ENCODE results near the gene DNAH9. TPM values are rescaled to one million over a fixed set of nuclear protein-coding genes. Genes with fewer than 3 reads are reported as not detected.
"Not testable (repeated sequence)": the region's sequence is repeated elsewhere in the genome, so short reads cannot be mapped to it uniquely, and the experiment has no call there.

DNAH9 gene
- total RNA-seq, 1 donor = under 0.01 TPM

DNA sequence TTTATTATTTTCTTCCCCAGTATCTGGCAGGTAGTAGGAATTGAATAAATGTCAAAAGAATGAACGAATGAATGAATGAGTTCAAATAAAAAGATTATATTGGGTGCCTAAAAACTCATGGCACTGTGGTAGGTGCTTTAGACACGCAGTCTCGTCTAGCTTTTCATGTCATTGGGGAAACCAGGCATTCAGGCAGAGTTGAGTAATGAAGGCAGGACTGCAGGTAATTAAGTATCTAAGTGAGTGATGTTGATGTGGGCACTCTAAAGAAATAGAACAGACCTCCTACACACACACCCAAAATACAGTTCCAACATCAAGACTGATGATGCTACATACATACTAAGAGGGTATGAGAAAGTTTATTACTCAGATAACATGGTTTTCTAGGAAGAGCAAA, 302.4 kb downstream of the DNAH9 start:
- H3K4me1 ChIP-seq (ENCODE audit: insufficient read depth, low read length) = no peaks in the 10 kb centered on the region
- no peaks in the 10 kb centered on the region for H3K27me3 ChIP-seq (ENCODE audit: insufficient read depth, low read length)
- H3K4me3 ChIP-seq (ENCODE audit: low read length) = no peak overlapping the region
- no peaks in the 10 kb centered on the region for H3K9me3 ChIP-seq (ENCODE audit: low read depth, low read length)

DNA sequence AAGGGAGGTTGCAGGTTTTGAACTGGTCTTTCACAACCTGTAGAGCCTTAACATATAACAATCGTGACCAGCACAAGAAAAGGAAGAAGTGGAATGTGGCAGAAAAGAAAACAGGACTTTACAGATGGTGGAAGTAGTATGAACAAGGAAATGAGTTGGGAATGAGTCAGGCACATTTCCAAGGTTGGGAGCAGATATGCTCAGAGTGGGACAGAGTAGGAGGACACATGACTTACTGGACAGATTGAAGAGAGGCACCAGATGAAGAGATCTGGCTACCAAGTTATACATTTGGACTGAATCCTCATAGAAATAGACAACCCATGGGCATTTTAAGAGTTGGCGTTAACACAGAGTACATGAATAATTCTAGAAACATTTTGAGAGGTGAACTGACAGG, 303.7 kb downstream of the DNAH9 start:
- Histone ChIP-seq H3K9me3 (ENCODE audit: low read depth, low read length) (no peaks in the 10 kb centered on the region), H3K4me3 (ENCODE audit: low read length) (no peak overlapping the region), H3K27me3 (ENCODE audit: insufficient read depth, low read length) (no peaks in the 10 kb centered on the region), H3K4me1 (ENCODE audit: insufficient read depth, low read length) (no peaks in the 10 kb centered on the region)

DNA sequence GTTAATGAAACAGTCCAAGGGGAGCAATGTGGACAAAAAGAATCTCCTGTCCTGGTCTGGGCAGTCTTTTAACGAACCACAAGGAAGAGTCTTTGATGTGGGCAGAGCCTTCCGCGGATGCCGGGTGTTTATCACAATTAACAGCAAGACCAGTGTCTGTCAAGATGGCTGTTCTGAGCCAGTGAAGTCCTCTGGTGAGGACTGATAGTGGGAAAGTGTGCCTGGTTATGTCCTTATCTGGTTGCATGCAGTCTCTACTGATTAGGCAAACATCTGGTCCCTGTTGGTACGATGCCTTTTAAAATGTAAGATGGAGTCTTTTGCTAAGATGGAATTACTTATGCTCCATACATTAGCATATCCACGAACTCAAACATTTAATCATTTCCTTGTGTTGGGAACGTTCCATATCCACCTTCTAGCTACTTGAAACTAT, 310.5 kb downstream of the DNAH9 start:
- Histone ChIP-seq H3K4me3 (ENCODE audit: low read length) (no peak overlapping the region), H3K9me3 (ENCODE audit: low read depth, low read length) (peaks cover 18% of the 10 kb centered on the region), H3K4me1 (ENCODE audit: insufficient read depth, low read length) (no peaks in the 10 kb centered on the region), H3K27me3 (ENCODE audit: insufficient read depth, low read length) (no peaks in the 10 kb centered on the region)

DNA sequence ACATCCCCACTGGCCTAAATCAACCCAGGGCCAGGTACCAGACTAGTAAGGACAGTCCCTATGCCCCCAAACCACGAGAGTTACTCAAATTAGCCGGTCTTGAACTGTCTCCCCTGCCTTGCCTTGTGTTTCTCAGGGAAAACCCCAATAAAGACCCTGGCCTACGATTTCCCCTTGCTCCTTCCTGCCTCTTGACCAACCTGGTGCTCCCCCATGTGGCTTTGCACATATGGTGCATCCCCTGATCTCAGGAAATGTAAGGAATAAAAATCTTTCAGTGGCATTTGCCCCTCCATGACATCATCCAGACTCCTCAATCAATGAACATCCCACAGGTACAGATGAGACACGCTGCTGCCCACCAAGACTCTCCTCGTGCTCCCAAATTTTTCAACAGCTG, 311.1 kb downstream of the DNAH9 start:
- no peak overlapping the region for H3K4me3 ChIP-seq (ENCODE audit: low read length)
- H3K27me3 ChIP-seq (ENCODE audit: insufficient read depth, low read length) = no peaks in the 10 kb centered on the region
- no peaks in the 10 kb centered on the region for H3K4me1 ChIP-seq (ENCODE audit: insufficient read depth, low read length)
- H3K9me3 ChIP-seq (ENCODE audit: low read depth, low read length) = peaks cover 18% of the 10 kb centered on the region

DNA sequence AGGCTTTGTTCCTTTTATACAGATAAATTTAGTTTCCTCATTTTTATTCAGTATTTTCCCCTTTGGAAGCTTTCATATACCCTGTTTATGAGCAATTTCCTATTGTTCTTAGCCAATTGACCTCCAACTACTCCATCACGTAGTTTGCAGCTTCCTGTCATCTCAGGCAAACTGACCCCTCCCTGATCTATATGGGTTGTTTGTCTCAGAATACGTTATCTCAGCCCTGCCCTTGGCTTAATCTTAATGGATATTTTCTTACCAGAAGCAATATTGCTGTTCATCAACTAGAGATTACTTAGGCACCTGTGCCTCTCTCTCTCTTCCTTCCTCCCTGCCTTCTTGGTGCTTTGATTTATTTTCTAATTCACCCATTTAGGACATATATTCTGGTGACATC, 317.8 kb downstream of the DNAH9 start:
- Histone ChIP-seq H3K27me3 (ENCODE audit: insufficient read depth, low read length) (no peaks in the 10 kb centered on the region), H3K4me1 (ENCODE audit: insufficient read depth, low read length) (no peaks in the 10 kb centered on the region), H3K9me3 (ENCODE audit: low read depth, low read length) (peaks cover 10% of the 10 kb centered on the region), H3K4me3 (ENCODE audit: low read length) (no peak overlapping the region)

DNA sequence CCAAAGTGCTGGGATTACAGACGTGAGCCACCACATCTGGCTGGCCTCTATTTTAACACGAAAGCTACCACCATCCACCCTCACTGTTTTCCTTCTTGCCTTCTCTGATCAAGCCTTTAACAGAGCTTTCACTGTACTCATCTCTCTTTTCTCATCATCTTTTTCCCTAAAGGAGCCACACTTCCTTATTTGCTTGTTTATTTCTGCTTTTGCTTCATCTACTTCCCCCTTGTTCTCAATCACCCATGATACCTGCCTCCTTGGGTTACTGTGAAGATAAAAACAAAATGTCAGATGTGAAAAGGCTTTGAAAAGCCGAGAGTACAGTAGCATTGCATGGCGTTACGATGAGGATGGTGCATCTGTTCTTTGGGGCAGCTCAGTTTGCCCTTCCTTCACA, 319.1 kb downstream of the DNAH9 start:
- Histone ChIP-seq H3K4me3 (ENCODE audit: low read length) (no peak overlapping the region), H3K4me1 (ENCODE audit: insufficient read depth, low read length) (no peaks in the 10 kb centered on the region), H3K27me3 (ENCODE audit: insufficient read depth, low read length) (no peaks in the 10 kb centered on the region), H3K9me3 (ENCODE audit: low read depth, low read length) (peaks cover 2% of the 10 kb centered on the region)

DNA sequence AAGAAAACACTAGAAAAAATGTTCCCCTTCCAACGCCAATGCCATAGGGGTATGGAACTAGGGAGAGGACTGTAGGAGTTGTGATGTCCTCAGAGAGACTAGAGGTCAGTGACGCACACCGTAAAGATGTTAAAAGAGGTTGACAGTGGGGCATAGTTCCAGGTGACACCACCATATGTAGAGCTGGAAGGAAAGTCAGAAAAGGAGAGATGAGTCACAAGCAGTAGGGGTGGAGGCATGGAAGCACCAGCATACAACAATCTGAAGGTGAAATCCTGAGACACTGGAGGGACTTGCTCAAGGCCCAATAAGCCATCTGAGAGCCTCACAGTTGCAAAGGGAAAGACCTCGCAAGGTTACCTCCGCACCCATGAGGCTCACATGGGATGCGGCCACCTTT, 323.0 kb downstream of the DNAH9 start:
- H3K27me3 ChIP-seq (ENCODE audit: insufficient read depth, low read length) = no peaks in the 10 kb centered on the region
- no peaks in the 10 kb centered on the region for H3K4me1 ChIP-seq (ENCODE audit: insufficient read depth, low read length)
- no peak overlapping the region for H3K4me3 ChIP-seq (ENCODE audit: low read length)
- H3K9me3 ChIP-seq (ENCODE audit: low read depth, low read length) = no peaks in the 10 kb centered on the region

DNA sequence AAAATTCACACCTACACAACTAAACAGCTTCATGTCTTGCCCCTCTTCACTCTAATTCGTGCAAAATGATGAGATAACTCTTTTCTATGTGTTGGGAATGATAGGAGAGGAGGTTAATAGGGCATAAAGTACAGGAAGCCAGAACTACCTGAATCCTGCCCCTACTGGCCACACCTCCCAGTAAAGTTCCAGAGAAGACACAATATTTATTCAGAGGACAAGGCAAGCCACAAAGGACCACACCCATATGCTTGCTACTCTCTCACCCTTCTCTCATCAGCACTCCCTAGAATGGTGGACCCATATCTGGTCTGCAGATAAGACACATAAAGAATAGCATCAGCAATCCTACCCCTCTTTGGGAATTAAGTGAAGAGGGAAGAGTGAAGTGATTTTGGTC, 324.4 kb downstream of the DNAH9 start:
- Histone ChIP-seq H3K27me3 (ENCODE audit: insufficient read depth, low read length) (no peaks in the 10 kb centered on the region), H3K4me1 (ENCODE audit: insufficient read depth, low read length) (no peaks in the 10 kb centered on the region), H3K9me3 (ENCODE audit: low read depth, low read length) (no peaks in the 10 kb centered on the region), H3K4me3 (ENCODE audit: low read length) (no peak overlapping the region)

DNA sequence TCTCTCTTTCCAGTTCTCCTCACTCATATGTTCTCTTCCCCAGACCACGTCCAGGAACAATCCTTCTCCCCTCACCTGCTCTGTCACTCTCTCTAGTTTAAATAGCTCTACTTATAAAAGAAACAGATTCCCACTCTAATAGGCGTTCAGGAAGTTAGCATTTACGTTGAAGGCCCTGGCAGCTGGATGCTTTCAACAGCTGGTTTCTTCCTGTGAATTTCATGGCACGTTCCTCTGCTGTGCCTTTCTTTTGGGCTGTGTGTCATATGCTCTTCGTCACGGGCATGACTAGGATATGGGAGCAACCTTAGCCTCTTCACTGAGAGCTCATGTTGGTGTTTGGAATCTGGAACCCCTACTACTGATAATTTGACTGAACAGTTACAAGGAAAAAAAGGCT, 325.8 kb downstream of the DNAH9 start:
- Histone ChIP-seq H3K9me3 (ENCODE audit: low read depth, low read length) (no peaks in the 10 kb centered on the region), H3K4me3 (ENCODE audit: low read length) (no peak overlapping the region), H3K27me3 (ENCODE audit: insufficient read depth, low read length) (no peaks in the 10 kb centered on the region), H3K4me1 (ENCODE audit: insufficient read depth, low read length) (no peaks in the 10 kb centered on the region)

DNA sequence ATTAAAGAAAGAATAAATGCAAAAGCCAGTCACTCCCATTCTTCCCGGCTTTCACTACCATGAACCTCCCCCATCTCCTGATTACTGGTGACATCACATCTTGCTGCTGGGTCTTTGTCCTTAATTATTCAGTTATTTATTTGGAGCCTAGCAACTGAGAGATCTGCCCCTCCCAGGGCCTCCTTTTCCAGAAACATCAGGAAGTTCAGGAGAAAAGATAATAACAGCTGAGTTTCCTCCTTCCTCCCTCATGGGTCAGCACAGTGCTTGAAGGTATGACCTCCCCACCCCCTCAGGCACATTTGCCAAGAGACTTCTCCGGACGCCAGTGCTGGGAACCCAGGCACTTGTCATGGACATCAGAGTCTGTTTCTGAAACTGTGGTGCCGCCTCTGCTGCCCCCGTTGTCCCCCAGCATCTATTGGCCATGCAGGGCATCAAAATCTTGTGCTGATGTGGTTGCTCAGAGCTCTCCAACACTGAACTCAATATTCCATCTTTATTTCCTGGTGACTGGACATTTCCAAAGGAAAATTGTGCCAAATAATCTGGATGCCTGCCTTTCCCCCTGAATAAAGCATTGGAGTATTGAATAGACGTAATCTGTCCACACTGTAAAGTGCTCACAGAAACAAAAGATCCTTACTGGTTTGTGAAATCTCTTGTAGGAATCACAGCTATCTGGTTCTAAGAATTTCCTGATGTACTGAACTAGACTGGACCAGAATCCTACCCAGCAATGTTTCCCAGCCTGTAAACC, 327.2 kb downstream of the DNAH9 start:
- H3K27me3 ChIP-seq (ENCODE audit: insufficient read depth, low read length) = no peaks in the 10 kb centered on the region
- H3K9me3 ChIP-seq (ENCODE audit: low read depth, low read length) = no peaks in the 10 kb centered on the region
- H3K4me3 ChIP-seq (ENCODE audit: low read length) = no peak overlapping the region
- no peaks in the 10 kb centered on the region for H3K4me1 ChIP-seq (ENCODE audit: insufficient read depth, low read length)

DNA sequence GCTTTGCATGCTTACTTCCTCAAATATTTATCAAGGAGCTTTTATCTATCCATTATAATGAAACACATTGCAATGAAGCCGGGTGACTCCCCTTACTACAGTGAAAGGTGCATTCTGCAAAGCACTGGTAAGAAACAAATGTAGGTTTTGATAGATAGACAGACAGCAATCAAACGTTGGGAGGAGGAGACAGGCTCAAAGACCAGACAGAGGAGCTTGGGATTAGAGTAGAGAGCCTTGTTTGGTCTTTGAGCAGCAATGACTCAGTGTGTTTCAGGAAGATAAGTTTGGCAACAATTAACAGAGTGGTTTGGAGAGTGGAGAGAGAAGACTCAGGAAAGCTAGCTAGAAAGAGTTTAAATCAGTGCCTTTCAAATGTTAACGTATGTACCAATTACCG, 330.2 kb downstream of the DNAH9 start:
- Histone ChIP-seq H3K9me3 (ENCODE audit: low read depth, low read length) (no peaks in the 10 kb centered on the region), H3K4me3 (ENCODE audit: low read length) (no peak overlapping the region), H3K4me1 (ENCODE audit: insufficient read depth, low read length) (no peaks in the 10 kb centered on the region), H3K27me3 (ENCODE audit: insufficient read depth, low read length) (no peaks in the 10 kb centered on the region)

DNA sequence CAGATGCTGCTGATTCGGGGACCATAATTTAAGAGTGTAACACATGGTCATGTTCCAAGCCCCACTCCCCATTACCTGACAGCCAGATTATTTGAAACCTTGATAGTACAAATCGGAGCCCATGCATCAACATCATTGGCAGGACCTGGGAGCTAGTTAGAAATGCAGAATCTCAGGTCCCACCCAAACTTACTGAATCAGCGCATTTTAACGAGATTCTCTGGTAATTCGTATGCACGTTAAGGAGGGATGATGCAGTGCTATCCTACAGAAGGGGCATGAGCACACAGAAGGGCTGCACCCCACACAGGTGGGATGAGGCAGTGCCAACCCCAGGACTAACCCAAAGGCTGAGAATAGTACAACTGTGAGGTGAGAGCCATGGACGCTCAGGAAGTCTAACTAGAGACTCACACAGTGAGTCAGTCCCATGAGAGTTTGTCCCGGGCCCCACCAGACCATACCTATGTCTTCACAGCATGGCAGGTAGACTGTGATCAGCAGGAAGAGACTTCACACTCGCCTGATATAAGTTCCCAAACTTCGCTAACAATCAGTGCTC, 334.1 kb downstream of the DNAH9 start:
- Histone ChIP-seq H3K9me3 (ENCODE audit: low read depth, low read length) (no peaks in the 10 kb centered on the region), H3K27me3 (ENCODE audit: insufficient read depth, low read length) (no peaks in the 10 kb centered on the region), H3K4me3 (ENCODE audit: low read length) (no peak overlapping the region), H3K4me1 (ENCODE audit: insufficient read depth, low read length) (no peaks in the 10 kb centered on the region)

DNA sequence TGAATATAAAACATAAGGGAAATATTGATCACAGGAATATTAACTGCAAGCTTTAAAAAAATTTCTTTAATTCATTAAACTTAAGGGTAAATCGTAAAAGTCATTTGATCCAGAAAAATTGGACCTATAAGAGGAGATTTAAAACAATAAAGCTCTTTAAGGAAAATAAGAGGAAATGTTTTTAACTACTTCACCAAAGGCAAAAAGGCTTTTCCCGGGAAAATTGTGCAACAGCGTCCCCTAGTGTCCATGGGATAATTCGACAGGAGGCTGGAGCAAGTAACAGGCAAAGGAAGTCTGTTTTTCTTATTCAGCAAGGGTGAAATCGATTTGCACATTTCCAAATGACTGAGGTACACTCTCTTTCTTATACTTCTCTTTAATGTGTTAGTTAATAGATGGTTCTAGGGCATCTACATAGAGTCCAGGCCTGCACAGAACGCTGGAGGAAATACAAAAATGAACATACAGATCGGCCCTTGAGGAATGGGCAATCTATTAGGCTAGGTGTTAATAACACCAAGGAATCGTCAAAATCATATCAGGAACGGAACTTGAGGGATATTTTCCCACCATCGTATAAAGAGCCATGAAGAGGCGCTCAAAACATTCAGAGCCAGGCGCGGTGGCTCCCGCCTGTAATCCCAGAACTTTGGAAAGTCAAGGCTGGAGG, 337.6 kb downstream of the DNAH9 start:
- Histone ChIP-seq H3K27me3 (ENCODE audit: insufficient read depth, low read length) (no peaks in the 10 kb centered on the region), H3K9me3 (ENCODE audit: low read depth, low read length) (no peaks in the 10 kb centered on the region), H3K4me1 (ENCODE audit: insufficient read depth, low read length) (no peaks in the 10 kb centered on the region), H3K4me3 (ENCODE audit: low read length) (no peak overlapping the region)

DNA sequence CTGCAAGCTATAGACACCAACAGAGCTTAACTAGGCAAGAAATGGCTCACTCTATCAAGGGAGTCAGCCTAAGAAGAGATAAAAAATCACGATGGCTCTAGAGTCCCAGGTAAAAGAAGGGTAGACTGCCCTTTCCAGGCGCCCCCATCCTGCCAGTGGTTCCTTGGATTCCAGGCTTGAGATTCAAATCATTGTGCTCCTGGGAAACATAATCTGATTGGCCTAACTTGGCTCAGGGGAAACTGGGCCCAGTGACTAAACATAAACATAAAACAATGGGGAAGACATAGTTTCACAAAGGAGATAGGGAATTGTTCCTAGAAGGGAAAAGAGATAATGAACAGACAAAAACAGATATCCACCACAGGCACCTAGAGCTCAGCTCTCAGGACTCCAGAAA, 342.6 kb downstream of the DNAH9 start:
- H3K9me3 ChIP-seq (ENCODE audit: low read depth, low read length) = no peaks in the 10 kb centered on the region

DNA sequence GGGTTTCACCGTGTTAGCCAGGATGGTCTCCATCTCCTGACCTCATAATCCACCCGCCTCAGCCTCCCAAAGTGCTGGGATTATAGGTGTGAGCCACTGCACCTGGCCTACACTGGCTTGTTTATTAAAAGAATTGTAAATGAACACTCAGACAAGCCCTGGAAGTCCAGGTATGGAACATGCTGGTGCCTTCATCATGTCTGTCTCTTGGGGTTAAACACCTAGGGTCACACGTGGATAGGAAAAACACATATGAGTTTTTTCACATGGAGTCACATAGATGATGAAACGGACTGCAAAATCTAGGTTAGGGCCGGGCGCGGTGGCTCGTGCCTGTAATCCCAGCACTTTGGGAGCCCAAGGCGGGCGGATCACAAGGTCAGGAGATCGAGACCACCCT, 344.8 kb downstream of the DNAH9 start:
- H3K27me3 ChIP-seq (ENCODE audit: insufficient read depth, low read length); H3K4me3 ChIP-seq (ENCODE audit: low read length); H3K4me1 ChIP-seq (ENCODE audit: insufficient read depth, low read length); H3K9me3 ChIP-seq (ENCODE audit: low read depth, low read length): not testable (repeated sequence)

More for the DNA sequence above, 342.6 kb downstream of the DNAH9 start:
- no peak overlapping the region for H3K4me3 ChIP-seq (ENCODE audit: low read length)
- no peaks in the 10 kb centered on the region for H3K4me1 ChIP-seq (ENCODE audit: insufficient read depth, low read length)
- no peaks in the 10 kb centered on the region for H3K27me3 ChIP-seq (ENCODE audit: insufficient read depth, low read length)
